OCI-LY1 (cell line): ENCODE measurements around the gene LDLRAD4.

ENCODE experiments used
- H2AFZ ChIP-seq: fragments of 200-600 bp; sonication (generic), shearing (Covaris generic); 2 replicates; pipeline ENCODE4 v1.6.0; 2014; ENCODE audit warnings: antibody characterized with exemption, mild to moderate bottlenecking, low read length
- H3F3A ChIP-seq: fragments of 200-600 bp; sonication (generic), shearing (Covaris generic); 2 replicates; pipeline ENCODE4 v1.6.0; 2014; ENCODE audit warnings: mild to moderate bottlenecking, antibody characterized with exemption, low read length, moderate library complexity; ENCODE audit not compliant: insufficient read depth
- H3K27ac ChIP-seq: fragments of 200-600 bp; sonication (generic); 2 replicates; pipeline ENCODE4 v1.5.1; 2014; ENCODE audit warnings: low read length, mixed run types, mild to moderate bottlenecking, low read depth; ENCODE audit not compliant: poor library complexity, severe bottlenecking
- H3K27me3 ChIP-seq: fragments of 200-600 bp; sonication (generic); 2 replicates; pipeline ENCODE4 v1.6.0; 2014; ENCODE audit warnings: antibody characterized with exemption, mild to moderate bottlenecking, low read length, moderate library complexity; ENCODE audit not compliant: insufficient read depth
- H3K36me3 ChIP-seq: fragments of 200-600 bp; sonication (generic); 2 replicates; pipeline ENCODE4 v1.6.1; 2014; ENCODE audit warnings: mild to moderate bottlenecking, antibody characterized with exemption, low read length, moderate library complexity, mixed read lengths; ENCODE audit not compliant: insufficient read depth
- H3K4me1 ChIP-seq: fragments of 200-600 bp; sonication (generic); 2 replicates; pipeline ENCODE4 v1.5.1; 2014; ENCODE audit warnings: mild to moderate bottlenecking, low read length, moderate library complexity; ENCODE audit not compliant: insufficient read depth, severe bottlenecking
- H3K4me2 ChIP-seq: fragments of 200-600 bp; sonication (generic), shearing (Covaris generic); 2 replicates; pipeline ENCODE4 v1.6.1; 2014; ENCODE audit warnings: low read length
- H3K4me3 ChIP-seq: fragments of 200-600 bp; sonication (generic); 2 replicates; pipeline ENCODE4 v1.5.1; 2014; ENCODE audit warnings: low read length, low read depth, mild to moderate bottlenecking, mixed read lengths; ENCODE audit not compliant: poor library complexity, severe bottlenecking
- H3K79me2 ChIP-seq: fragments of 200-600 bp; shearing (Covaris generic); 2 replicates; pipeline ENCODE4 v1.6.1; 2016; ENCODE audit warnings: mixed run types, low read length, mixed read lengths; ENCODE audit not compliant: insufficient read depth
- H3K9ac ChIP-seq: fragments of 200-600 bp; sonication (generic), shearing (Covaris generic); 2 replicates; pipeline ENCODE4 v1.6.1; 2014; ENCODE audit warnings: mild to moderate bottlenecking, low read length, mixed read lengths
- H3K9me2 ChIP-seq: fragments of 200-600 bp; sonication (generic), shearing (Covaris generic); 2 replicates; pipeline ENCODE4 v1.6.1; 2014; ENCODE audit warnings: low read depth, mild to moderate bottlenecking, low read length, mixed read lengths
- H3K9me3 ChIP-seq: fragments of 200-600 bp; shearing (Covaris generic); 2 replicates; pipeline ENCODE4 v1.6.1; 2014; ENCODE audit warnings: low read length, mixed read lengths
- H4K20me1 ChIP-seq: fragments of 200-600 bp; sonication (generic), shearing (Covaris generic); 2 replicates; pipeline ENCODE4 v1.6.0; 2016; ENCODE audit warnings: mild to moderate bottlenecking, low read length; ENCODE audit not compliant: insufficient read depth
- CTCF ChIP-seq: fragments of 200-600 bp; sonication (generic), shearing (Covaris generic); IDR thresholded peaks from 2 replicates; pipeline ENCODE4 v1.5.1; 2017; ENCODE audit warnings: mild to moderate bottlenecking, antibody characterized with exemption, low read length, moderate library complexity, mixed read lengths
- EZH2 ChIP-seq: fragments of 200-600 bp; sonication (generic), shearing (Covaris generic); IDR thresholded peaks from 2 replicates; pipeline ENCODE4 v1.8.0; 2017; ENCODE audit warnings: borderline replicate concordance, mixed run types, mild to moderate bottlenecking, antibody characterized with exemption, low read length, moderate library complexity, mixed read lengths

The LDLRAD4 gene

GRCh38 chr18:13526519-13526918 is 308.0 kb downstream of the LDLRAD4 start:
- no peak overlapping the region for H3K4me3 ChIP-seq
- no peaks in the 10 kb centered on the region for H4K20me1 ChIP-seq
- H3K9me3 ChIP-seq, result no peaks in the 10 kb centered on the region
- no peaks in the 10 kb centered on the region for H3F3A ChIP-seq
- no peak overlapping the region for H3K27ac ChIP-seq
- no peaks in the 10 kb centered on the region for H3K79me2 ChIP-seq
- H3K36me3 ChIP-seq, result no peaks in the 10 kb centered on the region; the same call in 1 of the 2 replicates
- no peak overlapping the region for H2AFZ ChIP-seq
- no peak overlapping the region for H3K9ac ChIP-seq
- H3K4me2 ChIP-seq, result no peak overlapping the region
- TF ChIP-seq CTCF, result no peak
- TF ChIP-seq EZH2, result no peak
- H3K27me3 ChIP-seq, result peaks cover 8% of the 10 kb centered on the region; the same call in 1 of the 2 replicates
- H3K9me2 ChIP-seq, result no peaks in the 10 kb centered on the region
- H3K4me1 ChIP-seq, result peaks cover 14% of the 10 kb centered on the region

- H3K36me3 ChIP-seq, result no peaks in the 10 kb centered on the region; the same call in 1 of the 2 replicates
- H3F3A ChIP-seq, result no peaks in the 10 kb centered on the region
- no peak overlapping the region for H3K9ac ChIP-seq
- peaks cover 8% of the 10 kb centered on the region; the same call in 1 of the 2 replicates for H3K27me3 ChIP-seq
- no peak overlapping the region for H3K27ac ChIP-seq
- no peaks in the 10 kb centered on the region for H3K9me2 ChIP-seq
- no peak overlapping the region for H3K4me3 ChIP-seq
- no peaks in the 10 kb centered on the region for H3K79me2 ChIP-seq
- no peak overlapping the region for H3K4me2 ChIP-seq
- no peak overlapping the region for H2AFZ ChIP-seq
- no peaks in the 10 kb centered on the region for H4K20me1 ChIP-seq
- TF ChIP-seq CTCF (no peak), EZH2 (no peak)
- no peaks in the 10 kb centered on the region for H3K9me3 ChIP-seq
- H3K4me1 ChIP-seq, result peaks cover 10% of the 10 kb centered on the region
These were observed 308.7 kb downstream of the LDLRAD4 start for GRCh38 chr18:13527256-13527655.

GRCh38 chr18:13527730-13528129 is 309.2 kb downstream of the LDLRAD4 start:
- Histone ChIP-seq H3K4me3 (no peak overlapping the region), H3K9me3 (no peaks in the 10 kb centered on the region), H3K9me2 (no peaks in the 10 kb centered on the region), H4K20me1 (no peaks in the 10 kb centered on the region), H3K4me1 (peaks cover 10% of the 10 kb centered on the region), H3K36me3 (no peaks in the 10 kb centered on the region; the same call in 1 of the 2 replicates), H2AFZ (no peak overlapping the region), H3K27ac (no peak overlapping the region), H3K27me3 (peaks cover 8% of the 10 kb centered on the region; the same call in 1 of the 2 replicates), H3F3A (no peaks in the 10 kb centered on the region), H3K9ac (no peak overlapping the region), H3K79me2 (no peaks in the 10 kb centered on the region), H3K4me2 (no peak overlapping the region)
- TF ChIP-seq CTCF (no peak), EZH2 (no peak)
